DLD1 (cell line): Measurements from ENCODE around the gene ANKS3.

Source experiments
- in situ Hi-C: cut with HindIII; loops from 2 replicates; pipeline ENCODE4 v1.10.0; 2017; ENCODE audit warnings: low sequenced_read_pairs

The ANKS3 gene

GRCh38 chr16:4696905-4697847 is 36.9 kb downstream of the ANKS3 start:
- in situ Hi-C loops, result no loop called here

- in situ Hi-C loops, result no loop called here
Measured at GRCh38 chr16:4696172-4696904, 37.7 kb downstream of the ANKS3 start.

- in situ Hi-C loops, result no loop called here
Measured at GRCh38 chr16:4695473-4696171, 38.4 kb downstream of the ANKS3 start.

GRCh38 chr16:4694642-4695451 is 39.2 kb downstream of the ANKS3 start:
- in situ Hi-C loops, result no loop called here

DNA sequence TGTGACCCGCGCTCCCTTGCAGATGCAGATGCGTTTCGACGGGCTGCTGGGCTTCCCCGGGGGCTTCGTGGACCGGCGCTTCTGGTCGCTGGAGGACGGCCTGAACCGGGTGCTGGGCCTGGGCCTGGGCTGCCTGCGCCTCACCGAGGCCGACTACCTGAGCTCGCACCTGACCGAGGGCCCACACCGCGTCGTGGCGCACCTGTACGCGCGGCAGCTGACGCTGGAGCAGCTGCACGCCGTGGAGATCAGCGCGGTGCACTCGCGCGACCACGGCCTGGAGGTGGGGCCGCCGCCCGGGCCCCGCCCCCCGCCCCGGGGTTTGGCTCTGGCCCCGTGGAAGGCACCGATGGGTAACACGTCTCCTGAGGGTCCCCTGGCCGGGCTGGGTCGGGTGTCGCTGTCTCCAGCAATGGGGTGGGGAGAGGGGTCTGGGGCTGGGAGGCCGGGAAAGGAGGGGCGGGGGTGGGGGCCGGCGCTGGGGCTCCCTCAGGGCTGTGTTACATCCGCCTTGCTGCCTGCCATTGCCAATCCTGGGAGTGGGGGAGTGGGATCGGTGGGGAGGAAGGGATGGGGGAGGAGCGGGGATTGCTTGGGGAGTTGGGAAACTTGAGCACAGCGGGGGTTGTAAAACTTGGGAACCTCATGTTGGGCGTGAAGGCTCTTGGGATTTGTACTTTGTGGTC is 40.0 kb downstream of the ANKS3 start:
- in situ Hi-C loops, result no loop called here

DNA sequence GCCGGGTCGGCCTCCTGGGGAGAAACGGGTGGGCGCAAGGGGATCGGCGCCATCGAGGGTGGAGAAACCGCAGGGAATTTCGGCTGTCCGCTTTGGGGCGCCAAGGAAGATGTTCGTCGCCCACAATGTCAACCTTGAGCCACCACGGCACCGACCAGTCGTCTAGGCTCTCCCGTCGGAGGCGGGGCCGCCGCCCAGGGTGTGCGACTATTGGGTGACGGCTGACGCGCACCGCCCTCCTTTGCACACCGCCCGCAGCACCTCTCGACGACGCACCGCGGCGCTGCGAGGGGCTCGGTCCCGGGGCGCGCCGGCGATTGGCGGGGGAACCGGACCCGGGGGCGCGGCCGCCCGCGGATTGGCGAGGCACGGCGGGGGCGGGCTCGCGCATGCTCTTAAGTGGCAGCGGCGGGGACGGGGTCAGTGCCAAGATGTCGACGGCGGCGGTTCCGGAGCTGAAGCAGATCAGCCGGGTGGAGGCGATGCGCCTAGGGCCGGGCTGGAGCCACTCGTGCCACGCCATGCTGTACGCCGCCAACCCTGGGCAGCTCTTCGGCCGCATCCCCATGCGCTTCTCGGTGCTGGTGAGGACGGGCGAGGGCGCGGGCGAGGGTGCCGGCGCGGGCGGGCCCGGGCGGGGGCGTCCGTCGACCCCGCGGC is 40.6 kb downstream of the ANKS3 start, which contains the start of gene NUDT16L1:
NUDT16L1 (plus strand) TSS at position 267 of the 660 bp plus-strand sequence; CDS start at position 432, 165 bp downstream.
- in situ Hi-C loops, result no loop called here

GRCh38 chr16:4692460-4693295 is 41.4 kb downstream of the ANKS3 start:
- in situ Hi-C loops, result no loop called here

GRCh38 chr16:4691666-4692412 is 42.2 kb downstream of the ANKS3 start:
- in situ Hi-C loops, result no loop called here

DNA sequence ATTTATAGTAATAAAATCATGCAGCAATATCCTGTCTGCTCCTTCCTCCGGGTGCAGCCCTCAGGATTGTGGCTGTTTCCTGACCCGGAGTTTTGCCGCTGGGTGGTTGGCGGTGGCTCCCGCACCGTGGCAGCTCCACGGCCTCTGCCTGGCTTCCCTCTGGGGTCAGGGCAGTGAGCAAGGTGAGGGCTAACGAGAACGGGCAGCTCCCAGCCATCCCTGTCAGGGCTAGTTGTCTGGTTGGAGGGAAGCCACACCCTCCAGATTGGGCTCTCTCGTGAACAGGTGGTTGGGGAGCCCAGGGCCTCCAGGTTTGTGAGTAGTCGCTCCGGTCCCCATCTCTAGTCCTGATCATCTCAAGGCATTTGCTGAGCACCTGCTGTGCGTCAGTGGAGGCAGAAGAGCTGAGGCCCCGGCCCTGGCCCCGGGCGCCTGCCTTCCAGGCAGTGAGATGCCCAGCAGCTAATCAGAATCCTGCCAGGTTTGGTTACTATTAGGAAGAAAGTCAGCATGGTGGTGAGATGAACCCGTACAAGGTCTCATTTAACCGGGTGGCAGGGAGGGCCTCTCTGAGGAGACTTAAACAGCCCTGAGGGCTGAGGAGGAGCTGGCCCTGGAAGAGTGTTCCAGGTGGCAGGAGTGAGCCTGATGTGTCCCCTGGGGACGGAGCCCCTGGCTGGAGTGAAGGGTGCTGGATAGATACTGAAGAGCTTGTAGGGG is 43.0 kb downstream of the ANKS3 start:
- in situ Hi-C loops, result no loop called here

GRCh38 chr16:4689864-4690704 is 44.0 kb downstream of the ANKS3 start:
- in situ Hi-C loops, result no loop called here

GRCh38 chr16:4689091-4689671 is 44.9 kb downstream of the ANKS3 start:
- in situ Hi-C loops, result no loop called here

DNA sequence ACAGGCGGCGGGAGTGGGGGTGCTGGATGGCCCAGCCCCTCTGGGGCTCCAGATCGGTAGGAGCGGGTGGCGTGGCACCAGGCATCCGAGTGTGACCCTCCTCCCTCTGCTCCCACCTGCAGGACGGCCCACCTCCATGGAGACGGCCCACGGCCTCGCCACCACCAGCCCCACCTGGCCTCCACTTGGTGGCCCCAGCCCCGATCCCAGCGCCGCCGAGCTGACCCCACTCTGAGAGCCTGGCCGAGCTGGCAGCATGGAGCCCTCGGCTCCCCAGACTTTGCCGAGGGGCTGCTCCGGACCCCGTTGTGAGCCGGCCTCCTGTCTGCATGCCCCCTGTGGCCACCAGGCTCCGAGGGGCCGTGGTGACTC is 45.4 kb downstream of the ANKS3 start:
- in situ Hi-C loops, result no loop called here

DNA sequence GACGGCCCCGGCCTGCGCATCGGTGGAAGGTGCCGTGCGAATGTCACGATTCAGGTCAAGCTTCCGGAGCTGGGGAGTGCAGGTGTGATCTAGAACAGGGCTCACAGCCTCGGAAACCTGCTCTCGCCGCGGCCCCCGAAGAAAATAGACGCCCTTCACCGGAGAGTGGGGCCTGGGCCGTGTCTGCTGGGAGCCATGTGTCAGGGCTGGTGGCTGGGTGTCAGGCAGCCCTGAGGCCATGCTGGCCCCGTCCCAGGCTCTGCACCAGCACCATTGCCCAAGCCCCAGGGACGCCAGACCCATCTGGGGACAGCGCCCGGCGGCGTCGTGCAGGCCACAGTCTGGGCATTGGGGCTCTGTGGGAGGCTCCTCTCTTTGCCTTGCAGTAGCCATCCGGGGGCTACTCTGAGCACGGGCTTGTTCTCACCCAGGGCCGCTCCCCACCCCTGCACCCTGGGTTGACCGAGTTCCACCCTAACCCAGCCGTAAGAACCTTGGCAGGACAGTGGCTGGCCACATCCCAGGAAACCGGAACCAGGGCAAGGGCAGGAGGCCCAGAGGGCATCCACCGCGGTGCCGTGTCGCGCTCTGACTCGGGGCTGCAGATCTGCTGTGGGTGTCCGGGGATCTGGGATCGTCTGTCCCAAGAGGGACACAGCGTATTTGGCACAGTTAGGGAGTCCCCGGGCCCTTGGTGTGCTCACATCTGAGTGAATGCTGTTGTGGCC is 46.0 kb downstream of the ANKS3 start:
- in situ Hi-C loops, result no loop called here

- in situ Hi-C loops, result no loop called here
Measured at GRCh38 chr16:4687416-4687815, 46.7 kb downstream of the ANKS3 start.

GRCh38 chr16:4686497-4687210 is 47.4 kb downstream of the ANKS3 start:
- in situ Hi-C loops, result no loop called here
